ENCODE measurements around the gene IQSEC1. TPM values are rescaled to one million over a fixed set of nuclear protein-coding genes. Genes with fewer than 3 reads are reported as not detected.

The IQSEC1 gene
- polyA plus RNA-seq, 2 of the 4 experiments (the other 2 are of a cell fraction): 3.7 to 10.7 TPM

- Histone ChIP-seq H3K4me3 (no peak overlapping the region), H3K4me2 (no peak overlapping the region), H3K9me3 (no peaks in the 10 kb centered on the region), H3K27ac (no peak overlapping the region), H3K4me1 (no peaks in the 10 kb centered on the region)
- ChIA-PET CTCF (interaction anchor here (0.7 to 1.5 kb wide), 7 partner anchors 9 to 244 kb away, joined by 3 to 4 read pairs (median 3); no protein-coding TSS in a partner anchor), POLR2A (no interaction called here)
- TF ChIP-seq ZFP36 (IDR thresholded peaks at IDR 0.05; ENCODE audit: borderline replicate concordance, partially characterized antibody) (no peak), POLR2A (IDR thresholded peaks at IDR 0.05; ENCODE audit: low read length) (no peak), NFE2L2 (conservative IDR thresholded peaks at IDR 0.05; ENCODE audit: low read length) (no peak), RAD21 (conservative IDR thresholded peaks at IDR 0.05 in 1 of 2, IDR thresholded peaks at IDR 0.05 in 1 of 2) (no peak), CHD4 (IDR thresholded peaks at IDR 0.05; ENCODE audit: borderline replicate concordance) (no peak), POLR2AphosphoS2 (conservative IDR thresholded peaks at IDR 0.05; ENCODE audit: low read length) (no peak)
- ATAC-seq (no peak; a peak in 1 of 6 replicates), DNase-seq (ENCODE audit: low read depth in 1 of 2, low spot score in 1 of 2) (no peak), FAIRE-seq (no peak)
- 63% methylated on average over 14 of the region's 14 CpGs for WGBS (ENCODE audit: missing lambda C conversion rate)
Measured at GRCh38 chr3:13039213-13039896, 33.9 kb downstream of the IQSEC1 start.

GRCh38 chr3:13037458-13038117, 35.6 kb downstream of the IQSEC1 start:
- Histone ChIP-seq H3K4me3 (no peak overlapping the region), H3K27ac (no peak overlapping the region), H3K9me3 (no peaks in the 10 kb centered on the region), H3K4me2 (no peak overlapping the region), H3K4me1 (no peaks in the 10 kb centered on the region)
- CTCF ChIA-PET: no interaction called here
- WGBS (ENCODE audit: missing lambda C conversion rate): 53% methylated on average over 8 of the region's 8 CpGs
- TF ChIP-seq CEBPB (IDR thresholded peaks at IDR 0.05): peak; percentile 37 to 51; a peak in 3 of 4 replicates
- TF ChIP-seq CBX2 (IDR thresholded peaks at IDR 0.05; ENCODE audit: borderline replicate concordance, low read depth): no peak
- DNase-seq (ENCODE audit: low read depth in 1 of 2, low spot score in 1 of 2): no peak
- POLR2A ChIA-PET: no interaction called here
- FAIRE-seq: no peak
- ATAC-seq: no peak

- POLR2A ChIA-PET: no interaction called here
- no peaks in the 10 kb centered on the region for H3K4me1 ChIP-seq
- CTCF ChIA-PET: interaction anchor here (0.9 to 1.7 kb wide), 2 partner anchors 57 to 143 kb away, joined by 3 to 4 read pairs; no protein-coding TSS in a partner anchor
- H3K27ac ChIP-seq: no peak overlapping the region
- no peak for FAIRE-seq
- no peak for DNase-seq (ENCODE audit: low read depth in 1 of 2, low spot score in 1 of 2)
- no peak for ATAC-seq
- no peak overlapping the region for H3K4me3 ChIP-seq
- no peak overlapping the region for H3K4me2 ChIP-seq
- 81% methylated on average over 5 of the region's 5 CpGs for WGBS (ENCODE audit: missing lambda C conversion rate)
- TF ChIP-seq RARB (CRISPR knock-in tag; IDR thresholded peaks at IDR 0.05) (no peak), KDM1A (IDR thresholded peaks at IDR 0.05; ENCODE audit: low read depth) (no peak), FOXS1 (CRISPR knock-in tag; IDR thresholded peaks at IDR 0.05) (no peak), HMGXB4 (CRISPR knock-in tag; IDR thresholded peaks at IDR 0.05; ENCODE audit: borderline replicate concordance) (no peak), RAD21 (conservative IDR thresholded peaks at IDR 0.05 in 1 of 2, IDR thresholded peaks at IDR 0.05 in 1 of 2) (no peak), NR3C1 (IDR thresholded peaks at IDR 0.05) (no peak), MAX (IDR thresholded peaks at IDR 0.05) (no peak), ESRRA (IDR thresholded peaks at IDR 0.05; ENCODE audit: borderline replicate concordance, low read length) (no peak), ELK1 (IDR thresholded peaks at IDR 0.05; ENCODE audit: low read depth, low read length) (no peak), SMC3 (IDR thresholded peaks at IDR 0.05) (no peak), USF2 (IDR thresholded peaks at IDR 0.05) (no peak), E2F6 (IDR thresholded peaks at IDR 0.05; ENCODE audit: borderline replicate concordance, low read depth) (no peak), REST (IDR thresholded peaks at IDR 0.05) (no peak)
- no peaks in the 10 kb centered on the region for H3K9me3 ChIP-seq
Measured at GRCh38 chr3:13034861-13035260, 38.4 kb downstream of the IQSEC1 start.

Measured in A549 (cell line).